Endothelial cell of umbilical vein (primary cell): ENCODE measurements around the gene GEMIN7. TPM values are rescaled to one million over a fixed set of nuclear protein-coding genes. Genes with fewer than 3 reads are reported as not detected.

Experiments used
- BruUV-seq: library from RNA; stranded (reverse); fragments of 400-500 nt; replicated peaks from 2 replicates; lab custom pipeline; 2021; lab: Mats Ljungman, UMichigan
- CTCF ChIA-PET: fragments of 300-600, 350-600 bp; sonication (Branson Sonifier 250); formaldehyde crosslinking; loops from one replicate; lab custom pipeline; 2021; ENCODE audit warnings: antibody characterized with exemption, inconsistent platforms; lab: Charles Lee
- POLR2A ChIA-PET: fragments of 300-600, 350-600 bp; sonication (Branson Sonifier 250); formaldehyde crosslinking; loops from one replicate; lab custom pipeline; 2021; ENCODE audit warnings: antibody characterized with exemption, inconsistent platforms; lab: Charles Lee
- DNase-seq: peaks from one replicate; pipeline ENCODE4 v3.0.0-alpha.2; 2011; ENCODE audit warnings: low read depth, low spot score
- FAIRE-seq: peaks from 2 replicates; lab custom pipeline; 2011; peaks lifted over from hg19 to GRCh38; lab: Jason Lieb, UNC
- H2AFZ ChIP-seq: 2 replicates; pipeline ENCODE4 v1.6.0; 2012; ENCODE audit warnings: low read depth, low read length, control low read depth, inconsistent platforms
- H3K27ac ChIP-seq: 2 replicates; pipeline ENCODE4 v1.5.1; 2011; ENCODE audit warnings: low read depth, mild to moderate bottlenecking, control low read depth, low read length, moderate library complexity; ENCODE audit not compliant: insufficient read depth
- H3K27me3 ChIP-seq, 2 experiments: 2 replicates each; pipeline versions ENCODE4 v1.6.0 to v1.6.1; 2011; ENCODE audit warnings: low read length in 2 of 2, mixed read lengths in 1 of 2; ENCODE audit not compliant: control insufficient read depth in 2 of 2, insufficient read depth in 2 of 2
- H3K36me3 ChIP-seq, 2 experiments: 2 replicates in 1 of 2; 3 replicates in 1 of 2; pipeline ENCODE4 v1.5.1; 2011; ENCODE audit warnings: low read length in 2 of 2, mild to moderate bottlenecking in 1 of 2, moderate library complexity in 1 of 2; ENCODE audit not compliant: control insufficient read depth in 2 of 2, insufficient read depth in 2 of 2; ENCODE audit errors: extremely low read depth in 1 of 2
- H3K4me1 ChIP-seq: 3 replicates; pipeline ENCODE4 v1.5.1; 2011; ENCODE audit warnings: mild to moderate bottlenecking, low read length; ENCODE audit not compliant: control insufficient read depth, insufficient read depth; ENCODE audit errors: extremely low read depth
- H3K4me2 ChIP-seq: 2 replicates; pipeline ENCODE4 v1.6.1; 2011; ENCODE audit warnings: low read length, control low read depth, mixed read lengths; ENCODE audit not compliant: insufficient read depth
- H3K4me3 ChIP-seq, 3 experiments: fragments of 200-600 bp in 1 of 3; sonication (generic), shearing (Covaris generic) in 1 of 3; replicated peaks in 1 of 3; 2 replicates each; pipeline ENCODE4 v1.5.1; 2011 to 2016; ENCODE audit warnings: control low read depth in 3 of 3, low read length in 3 of 3, mild to moderate bottlenecking in 2 of 3, inconsistent platforms in 1 of 3, low read depth in 1 of 3, moderate library complexity in 1 of 3; ENCODE audit not compliant: insufficient read depth in 1 of 3
- H3K79me2 ChIP-seq: 2 replicates; pipeline ENCODE4 v1.6.0; 2012; ENCODE audit warnings: low read length, inconsistent platforms; ENCODE audit not compliant: control insufficient read depth, insufficient read depth
- H3K9ac ChIP-seq: replicated peaks from 2 replicates; pipeline ENCODE3; 2011; ENCODE audit warnings: low read length, control low read depth; ENCODE audit not compliant: insufficient read depth; ENCODE audit errors: extremely low read depth
- H3K9me1 ChIP-seq: replicated peaks from 3 replicates; pipeline ENCODE4 v1.6.0; 2011; ENCODE audit warnings: mild to moderate bottlenecking, low read length; ENCODE audit not compliant: control insufficient read depth, insufficient read depth; ENCODE audit errors: extremely low read depth
- H3K9me3 ChIP-seq: replicated peaks from 2 replicates; pipeline ENCODE4 v1.5.1; 2012; ENCODE audit warnings: low read length, inconsistent platforms; ENCODE audit not compliant: control insufficient read depth, insufficient read depth
- H4K20me1 ChIP-seq: replicated peaks from 2 replicates; pipeline ENCODE3; 2011; ENCODE audit warnings: mild to moderate bottlenecking, low read length; ENCODE audit not compliant: control insufficient read depth, insufficient read depth; ENCODE audit errors: extremely low read depth
- GATA2 ChIP-seq: IDR thresholded peaks from 2 replicates; pipeline ENCODE4 v1.7.0; 2011; ENCODE audit warnings: low read depth, mild to moderate bottlenecking, moderate library complexity, mixed read lengths, low read length; ENCODE audit not compliant: insufficient read length, insufficient read depth
- JUN ChIP-seq: IDR thresholded peaks from 2 replicates; pipeline ENCODE4 v1.6.1; 2011; ENCODE audit warnings: borderline replicate concordance, low read depth; ENCODE audit not compliant: insufficient read length, insufficient read depth
- POLR2A ChIP-seq: IDR thresholded peaks from 2 replicates; pipeline ENCODE4 v1.6.1; 2012; ENCODE audit warnings: low read depth, mild to moderate bottlenecking, control low read depth, low read length
- dilution Hi-C: fragments of 300-500 bp; cut with MboI; formaldehyde crosslinking; loops from one replicate; pipeline ENCODE4 v1.15.0; 2019; ENCODE audit warnings: low sequenced_read_pairs; ENCODE audit not compliant: extremely low pct_ligation_motif_present
- intact Hi-C: fragments of 100-400 bp; cut with micrococcal nuclease; formaldehyde crosslinking; loops from one replicate; pipeline ENCODE4 v1.10.0; 2022
- polyA plus RNA-seq, 4 experiments: library from polyadenylated mRNA; depleted of rRNA in 3 of 4; stranded (reverse) in 3 of 4; unstranded in 1 of 4; fragments of >200 nt; gene quantifications; 2 replicates each; pipeline versions ENCODE4 v1.2.1 to v1.2.3, GENCODE V29; 2011 to 2012; ENCODE audit warnings: missing spikeins in 1 of 4
- total RNA-seq: library from RNA; stranded (reverse); gene quantifications from 2 replicates; pipeline ENCODE4 v1.2.3, GENCODE V29; 2021
- TF ChIP-seq, protein P1 (sequence below), 2 donors: IDR thresholded peaks; 1 replicate in 1 of 2; 2 replicates in 1 of 2; pipeline ENCODE4 v1.5.1; 2011; ENCODE audit warnings: low read length in 2 of 2, mild to moderate bottlenecking in 2 of 2, moderate library complexity in 2 of 2, control low read depth in 1 of 2, inconsistent platforms in 1 of 2, low read depth in 1 of 2; ENCODE audit not compliant: insufficient read depth in 1 of 2; ENCODE audit errors: extremely low read depth in 1 of 2

GEMIN7 gene
- total and polyA plus RNA-seq, 2 donors (not counting 3 experiments of a cell fraction or from before 2014, with no cell fraction given) = 34.2 to 53.7 TPM

- Histone ChIP-seq H3K4me1 (peaks cover 30% of the 10 kb centered on the region), H3K4me2 (no peak overlapping the region), H3K27ac (no peak overlapping the region), H3K9me1 (no peaks in the 10 kb centered on the region), H3K9me3 (no peaks in the 10 kb centered on the region), H4K20me1 (no peaks in the 10 kb centered on the region), H3K27me3 (no peaks in the 10 kb centered on the region), H3K79me2 (peaks cover 76% of the 10 kb centered on the region), H2AFZ (no peak overlapping the region), H3K9ac (no peak overlapping the region), H3K4me3 (no peak overlapping the region), H3K36me3 (no peaks in the 10 kb centered on the region)
- POLR2A ChIA-PET = no interaction called here
- dilution Hi-C loops = no loop called here
- CTCF ChIA-PET = interaction anchor here (0.7 kb wide), 1 partner anchor 19 kb away, joined by 3 read pairs; no protein-coding TSS in a partner anchor
- intact Hi-C loops = no loop called here
- no TSS peak for BruUV-seq
- DNase-seq (no peak), FAIRE-seq (no peak)
- TF ChIP-seq POLR2A = no peak
These were observed 16.7 kb downstream of the GEMIN7 start for GRCh38 chr19:45095496-45096413.

DNA sequence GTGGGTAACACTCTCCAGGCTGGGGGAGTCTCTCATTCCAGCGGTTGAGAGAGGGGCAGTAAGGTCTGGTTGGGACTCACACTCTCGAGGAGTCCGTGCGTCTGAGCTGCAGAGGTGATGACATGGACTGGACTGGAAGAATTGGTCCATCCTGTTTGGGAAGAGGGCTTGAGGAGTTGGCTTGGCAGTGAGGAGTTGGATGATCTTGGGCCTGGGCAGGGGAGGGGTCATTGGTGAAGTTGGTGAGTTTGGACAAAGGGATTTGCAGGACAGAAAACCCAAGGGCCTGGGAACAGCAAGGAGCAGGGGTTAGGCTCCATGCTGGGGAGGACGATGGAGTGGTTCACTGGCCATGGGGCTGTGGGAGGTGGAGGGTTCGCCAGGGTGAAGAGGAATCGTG lies 17.6 kb downstream of the GEMIN7 start:
- Histone ChIP-seq H3K27me3 (no peaks in the 10 kb centered on the region), H3K9ac (no peak overlapping the region), H3K4me2 (no peak overlapping the region), H3K79me2 (peaks cover 86% of the 10 kb centered on the region), H4K20me1 (no peaks in the 10 kb centered on the region), H3K9me1 (no peaks in the 10 kb centered on the region), H3K27ac (no peak overlapping the region), H3K9me3 (no peaks in the 10 kb centered on the region), H3K4me3 (no peak overlapping the region), H2AFZ (no peak overlapping the region), H3K4me1 (peaks cover 24% of the 10 kb centered on the region), H3K36me3 (no peaks in the 10 kb centered on the region)
- CTCF ChIA-PET = no interaction called here
- FAIRE-seq (no peak), DNase-seq (no peak)
- no TSS peak for BruUV-seq
- POLR2A ChIA-PET = interaction anchor here (0.6 kb wide), 1 partner anchor 211 kb away, joined by 5 read pairs; no protein-coding TSS in a partner anchor
- TF ChIP-seq JUN (no peak), POLR2A (no peak), GATA2 (no peak)
- TF ChIP-seq, protein P1, sequence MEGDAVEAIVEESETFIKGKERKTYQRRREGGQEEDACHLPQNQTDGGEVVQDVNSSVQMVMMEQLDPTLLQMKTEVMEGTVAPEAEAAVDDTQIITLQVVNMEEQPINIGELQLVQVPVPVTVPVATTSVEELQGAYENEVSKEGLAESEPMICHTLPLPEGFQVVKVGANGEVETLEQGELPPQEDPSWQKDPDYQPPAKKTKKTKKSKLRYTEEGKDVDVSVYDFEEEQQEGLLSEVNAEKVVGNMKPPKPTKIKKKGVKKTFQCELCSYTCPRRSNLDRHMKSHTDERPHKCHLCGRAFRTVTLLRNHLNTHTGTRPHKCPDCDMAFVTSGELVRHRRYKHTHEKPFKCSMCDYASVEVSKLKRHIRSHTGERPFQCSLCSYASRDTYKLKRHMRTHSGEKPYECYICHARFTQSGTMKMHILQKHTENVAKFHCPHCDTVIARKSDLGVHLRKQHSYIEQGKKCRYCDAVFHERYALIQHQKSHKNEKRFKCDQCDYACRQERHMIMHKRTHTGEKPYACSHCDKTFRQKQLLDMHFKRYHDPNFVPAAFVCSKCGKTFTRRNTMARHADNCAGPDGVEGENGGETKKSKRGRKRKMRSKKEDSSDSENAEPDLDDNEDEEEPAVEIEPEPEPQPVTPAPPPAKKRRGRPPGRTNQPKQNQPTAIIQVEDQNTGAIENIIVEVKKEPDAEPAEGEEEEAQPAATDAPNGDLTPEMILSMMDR (IDR thresholded peaks at IDR 0.05; ENCODE audit: extremely low read depth in 1 of 2, insufficient read depth in 1 of 2, low read depth in 1 of 2, low read length in 2 of 2) = no peak
- dilution Hi-C loops = no loop called here
- intact Hi-C loops = no loop called here
